Central memory CD8-positive, alpha-beta T cell (primary cell): ENCODE results near the gene FANCF.

ENCODE experiments used
- ATAC-seq: fragments of 150-1000 bp; cut with Tn5 transposase; replicated peaks from 2 replicates; pipeline ENCODE4 v1.10.0; 2022; ENCODE audit warnings: mild to moderate bottlenecking, moderate FRiP score, moderate number of reproducible peaks; ENCODE audit not compliant: poor library complexity, severe bottlenecking; ENCODE audit errors: extremely low read depth
- DNase-seq, 2 donors: peaks; one replicate each; pipeline ENCODE4 v3.0.0; 2021; ENCODE audit warnings: low spot score in 2 of 2
- H3K27ac Mint-ChIP-seq: one replicate; pipeline ENCODE4 v1.8.0; 2022; ENCODE audit warnings: low read depth, mild to moderate bottlenecking, moderate library complexity, mixed read lengths
- H3K27me3 Mint-ChIP-seq: one replicate; pipeline ENCODE4 v1.8.0; 2022; ENCODE audit warnings: mixed read lengths
- H3K36me3 Mint-ChIP-seq: one replicate; pipeline ENCODE4 v1.8.0; 2022; ENCODE audit warnings: mild to moderate bottlenecking, moderate library complexity, mixed read lengths; ENCODE audit not compliant: insufficient read depth
- H3K4me1 Mint-ChIP-seq: one replicate; pipeline ENCODE4 v1.8.0; 2022; ENCODE audit warnings: mixed read lengths
- H3K4me3 Mint-ChIP-seq: one replicate; pipeline ENCODE4 v1.8.0; 2022; ENCODE audit warnings: mild to moderate bottlenecking, moderate library complexity, mixed read lengths
- H3K9me3 Mint-ChIP-seq: one replicate; pipeline ENCODE4 v1.8.0; 2022; ENCODE audit warnings: mixed read lengths

FANCF gene

DNA sequence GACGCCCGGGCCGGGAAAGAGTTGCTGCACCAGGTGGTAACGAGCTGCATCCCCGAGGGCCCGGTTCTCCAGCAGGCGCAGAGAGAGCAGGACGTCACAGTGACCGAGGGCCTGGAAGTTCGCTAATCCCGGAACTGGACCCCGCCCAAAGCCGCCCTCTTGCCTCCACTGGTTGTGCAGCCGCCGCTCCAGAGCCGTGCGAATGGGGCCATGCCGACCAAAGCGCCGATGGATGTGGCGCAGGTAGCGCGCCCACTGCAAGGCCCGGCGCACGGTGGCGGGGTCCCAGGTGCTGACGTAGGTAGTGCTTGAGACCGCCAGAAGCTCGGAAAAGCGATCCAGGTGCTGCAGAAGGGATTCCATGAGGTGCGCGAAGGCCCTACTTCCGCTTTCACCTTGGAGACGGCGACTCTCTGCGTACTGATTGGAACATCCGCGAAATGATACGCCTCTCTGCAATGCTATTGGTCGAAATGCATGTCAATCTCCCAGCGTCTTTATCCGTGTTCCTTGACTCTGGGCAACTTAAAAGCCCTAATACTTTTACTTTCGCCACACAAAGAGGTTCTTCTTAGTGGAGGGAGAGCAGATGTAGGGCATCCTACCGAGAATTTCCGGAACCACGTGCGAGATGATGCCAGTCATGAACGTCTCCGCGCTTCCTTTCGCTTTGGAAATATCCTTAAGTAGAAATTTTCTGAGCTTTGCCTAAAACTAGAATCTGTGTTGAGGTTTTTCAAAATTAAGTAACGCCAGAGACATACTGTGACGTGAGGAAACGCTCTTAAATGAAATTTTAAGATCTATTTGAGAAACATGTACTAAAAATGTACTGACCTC is at the start of gene FANCF:
TSS of gene FANCF (minus strand) at position 376 of the 840 bp plus-strand sequence. CDS start at position 363, 13 bp downstream.
- peaks cover 22% of the 10 kb centered on the region for H3K36me3 Mint-ChIP-seq
- peak; percentile 97 for ATAC-seq
- H3K9me3 Mint-ChIP-seq, result no peaks in the 10 kb centered on the region
- peak within 1 kb of the TSS; percentile 97 for H3K4me3 Mint-ChIP-seq
- peak within 1 kb of the TSS; percentile 93 for H3K27ac Mint-ChIP-seq
- DNase-seq, result peak; percentile 93 to 95
- H3K27me3 Mint-ChIP-seq, result no peaks in the 10 kb centered on the region
- peaks cover 37% of the 10 kb centered on the region for H3K4me1 Mint-ChIP-seq

DNA sequence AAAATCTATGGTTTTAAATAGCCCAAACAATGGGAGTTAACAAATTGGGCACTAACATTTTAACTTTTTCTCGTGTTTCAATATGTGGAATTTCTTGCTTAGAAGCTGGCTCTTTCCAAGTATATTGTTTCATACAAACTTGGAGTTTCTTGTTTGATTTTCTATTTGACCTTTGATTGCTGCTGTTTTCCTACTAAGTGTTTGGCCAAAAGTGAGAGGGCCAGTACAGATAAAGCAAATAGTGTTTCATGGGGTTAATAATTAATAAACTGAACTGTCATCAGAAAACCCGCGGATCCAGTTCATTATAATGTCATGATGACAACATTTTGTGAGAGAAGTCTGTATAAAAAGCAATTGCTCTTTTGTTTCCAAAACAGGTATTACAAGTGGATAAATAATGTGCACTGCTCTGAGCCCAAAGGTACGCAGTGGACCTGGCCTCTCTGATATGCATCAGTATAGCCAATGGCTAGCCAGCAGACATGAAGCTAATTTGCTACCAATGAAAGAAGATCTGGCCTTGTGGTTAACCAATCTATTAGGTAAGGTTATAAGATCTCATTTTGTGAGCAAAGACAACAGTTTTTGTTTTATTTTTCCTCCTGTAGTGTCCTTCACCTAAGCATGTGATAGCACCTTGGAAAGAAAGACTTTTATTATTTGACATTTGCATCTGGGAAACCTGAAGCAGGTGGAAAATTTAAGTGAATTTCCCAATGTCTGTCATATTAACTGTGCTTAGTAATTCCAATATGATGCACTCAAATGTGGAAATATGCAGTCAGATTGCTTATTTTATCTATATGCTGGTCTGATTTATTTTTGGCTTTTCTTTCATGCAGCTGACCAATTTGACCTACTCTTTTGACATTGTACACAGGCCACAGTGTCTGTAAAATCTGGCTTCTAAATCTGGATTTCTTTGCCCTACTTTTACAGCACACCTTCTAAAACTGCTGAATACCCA is 49.1 kb upstream of the FANCF start:
- Mint-ChIP-seq H3K27me3 (peaks cover 46% of the 10 kb centered on the region), H3K27ac (no peak overlapping the region), H3K4me3 (no peak overlapping the region), H3K9me3 (no peaks in the 10 kb centered on the region), H3K4me1 (no peaks in the 10 kb centered on the region), H3K36me3 (no peaks in the 10 kb centered on the region)
- DNase-seq (no peak), ATAC-seq (no peak)

DNA sequence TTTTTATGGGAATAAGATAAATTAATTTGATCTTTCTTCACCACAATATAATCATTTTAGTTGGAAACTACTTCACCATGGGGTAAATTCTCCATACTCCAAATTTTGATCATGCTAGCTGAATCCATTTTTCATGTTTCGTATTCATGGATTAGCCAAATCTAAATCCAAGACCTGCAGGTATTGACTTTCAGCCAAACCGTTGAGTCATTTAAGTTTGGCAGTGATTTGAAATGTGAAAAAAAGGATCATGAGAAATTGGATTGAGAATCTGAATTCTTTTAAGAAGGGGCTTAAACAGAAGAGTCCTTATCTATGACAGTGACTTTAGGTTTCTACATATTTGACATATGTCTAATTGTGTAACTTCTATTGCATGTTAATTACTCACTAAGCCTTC is 46.1 kb upstream of the FANCF start:
- Mint-ChIP-seq H3K27me3 (peaks cover 58% of the 10 kb centered on the region), H3K4me3 (no peak overlapping the region), H3K9me3 (no peaks in the 10 kb centered on the region), H3K4me1 (no peaks in the 10 kb centered on the region), H3K36me3 (no peaks in the 10 kb centered on the region), H3K27ac (no peak overlapping the region)
- DNase-seq (no peak), ATAC-seq (no peak)

DNA sequence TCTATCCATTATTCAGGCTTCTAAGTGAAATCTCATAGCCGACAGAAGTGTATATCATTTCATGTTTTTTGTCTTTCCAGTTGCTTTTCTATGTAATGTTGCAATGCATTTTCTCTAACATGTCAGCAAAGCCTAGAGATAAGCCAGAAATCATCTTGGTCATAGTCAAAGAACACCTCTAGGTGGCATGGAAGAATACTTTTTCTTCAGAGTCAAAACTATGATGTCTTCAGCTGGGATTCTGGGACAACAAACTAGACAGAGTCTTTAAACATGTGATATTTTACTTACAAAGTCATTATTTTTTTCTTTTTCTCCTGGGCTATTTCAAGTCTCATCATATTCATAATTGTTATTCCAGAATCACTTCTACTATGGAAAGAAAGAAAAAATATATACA is 45.2 kb upstream of the FANCF start:
- peaks cover 66% of the 10 kb centered on the region for H3K27me3 Mint-ChIP-seq
- no peaks in the 10 kb centered on the region for H3K9me3 Mint-ChIP-seq
- no peak overlapping the region for H3K27ac Mint-ChIP-seq
- no peak for ATAC-seq
- no peaks in the 10 kb centered on the region for H3K36me3 Mint-ChIP-seq
- no peak overlapping the region for H3K4me3 Mint-ChIP-seq
- H3K4me1 Mint-ChIP-seq, result peaks cover 5% of the 10 kb centered on the region
- DNase-seq, result no peak

- no peaks in the 10 kb centered on the region for H3K9me3 Mint-ChIP-seq
- H3K27me3 Mint-ChIP-seq, result peaks cover 80% of the 10 kb centered on the region
- H3K36me3 Mint-ChIP-seq, result no peaks in the 10 kb centered on the region
- no peak overlapping the region for H3K27ac Mint-ChIP-seq
- ATAC-seq (no peak), DNase-seq (no peak)
- peaks cover 5% of the 10 kb centered on the region for H3K4me1 Mint-ChIP-seq
- H3K4me3 Mint-ChIP-seq, result no peak overlapping the region
Observed at GRCh38 chr11:22669368-22669767, 43.7 kb upstream of the FANCF start.

- H3K4me1 Mint-ChIP-seq, result peaks cover 5% of the 10 kb centered on the region
- no peaks in the 10 kb centered on the region for H3K36me3 Mint-ChIP-seq
- no peaks in the 10 kb centered on the region for H3K9me3 Mint-ChIP-seq
- no peak overlapping the region for H3K4me3 Mint-ChIP-seq
- DNase-seq (no peak), ATAC-seq (no peak)
- H3K27ac Mint-ChIP-seq, result no peak overlapping the region
- H3K27me3 Mint-ChIP-seq, result peaks cover 80% of the 10 kb centered on the region
Observed at GRCh38 chr11:22668005-22668796, 42.6 kb upstream of the FANCF start.

DNA sequence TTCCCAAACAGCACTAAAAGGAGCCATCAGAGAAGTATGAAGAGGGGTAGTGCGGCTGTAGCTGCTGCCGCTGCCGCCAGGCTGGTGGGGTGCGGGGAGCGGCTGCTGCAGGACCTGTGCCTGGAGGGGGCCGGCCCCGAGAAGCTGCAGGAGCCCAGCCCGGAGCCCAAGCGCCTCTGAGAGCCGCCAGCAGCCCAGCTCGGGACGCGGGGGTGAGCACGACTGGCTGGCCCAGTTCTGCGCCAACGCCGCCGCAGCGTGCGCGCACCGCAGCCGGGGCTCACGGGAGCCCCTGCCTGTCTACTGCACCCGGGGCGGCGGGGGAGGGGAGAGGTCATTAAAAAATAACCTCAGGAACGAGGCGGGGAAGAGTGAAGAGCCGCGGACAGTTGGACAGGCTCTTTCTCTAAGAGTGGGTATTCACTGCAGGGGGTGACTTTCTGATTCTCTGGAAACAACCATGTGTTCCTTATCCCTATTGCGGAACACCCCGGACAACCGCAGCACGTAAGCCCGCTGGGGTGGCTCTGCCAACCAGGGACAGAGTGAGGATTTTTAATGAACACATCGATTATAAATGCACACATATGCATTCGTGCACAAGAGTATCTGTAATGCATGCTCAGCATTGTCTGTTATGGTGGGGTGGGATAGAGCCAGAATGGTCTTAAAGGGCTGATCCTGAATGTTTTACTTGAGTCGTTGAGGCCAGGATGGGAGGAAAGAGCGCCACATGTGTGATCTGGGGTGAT is 41.2 kb upstream of the FANCF start:
- H3K4me1 Mint-ChIP-seq, result peaks cover 5% of the 10 kb centered on the region
- H3K27ac Mint-ChIP-seq, result no peak overlapping the region
- H3K9me3 Mint-ChIP-seq, result no peaks in the 10 kb centered on the region
- peak overlapping the region; percentile 12 for H3K4me3 Mint-ChIP-seq
- no peaks in the 10 kb centered on the region for H3K36me3 Mint-ChIP-seq
- DNase-seq, result no peak
- H3K27me3 Mint-ChIP-seq, result peaks cover 70% of the 10 kb centered on the region
- ATAC-seq, result peak; percentile 19

- Mint-ChIP-seq H3K27me3 (peaks cover 65% of the 10 kb centered on the region), H3K27ac (no peak within 1 kb of the TSS), H3K36me3 (no peaks in the 10 kb centered on the region), H3K9me3 (no peaks in the 10 kb centered on the region), H3K4me3 (peak within 1 kb of the TSS; percentile 12), H3K4me1 (peaks cover 5% of the 10 kb centered on the region)
- ATAC-seq (no peak), DNase-seq (no peak)
Observed at GRCh38 chr11:22666325-22666687, 40.7 kb upstream of the FANCF start, which contains the start of gene GAS2. Gene GAS2 (plus strand): TSS chr11:22666611. CDS start chr11:22674870, 8,259 bp downstream.

DNA sequence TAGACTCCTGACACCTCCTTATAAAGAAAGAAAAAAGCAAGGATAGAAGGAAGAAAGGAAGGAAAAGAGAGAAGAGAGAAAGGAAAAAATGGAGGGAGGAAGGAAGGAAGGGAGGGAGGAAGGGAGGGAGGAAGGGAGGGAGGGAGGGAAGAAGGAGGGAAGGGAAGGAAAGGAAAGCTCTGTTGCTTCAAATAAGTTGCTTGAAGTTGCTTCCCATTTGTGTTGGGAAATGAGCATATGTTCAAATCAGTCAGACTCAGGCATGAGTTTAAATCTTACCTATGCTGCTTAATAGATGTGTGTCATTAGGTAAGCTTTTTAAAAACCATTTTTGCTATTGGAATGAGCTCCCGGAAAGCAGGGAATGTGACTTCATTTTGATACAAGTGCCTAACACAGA is 34.2 kb upstream of the FANCF start:
- Mint-ChIP-seq H3K4me3 (no peak overlapping the region), H3K27ac (no peak overlapping the region), H3K9me3 (no peaks in the 10 kb centered on the region), H3K4me1 (peaks cover 27% of the 10 kb centered on the region), H3K36me3 (no peaks in the 10 kb centered on the region), H3K27me3 (peaks cover 3% of the 10 kb centered on the region)
- DNase-seq (no peak), ATAC-seq (no peak)

DNA sequence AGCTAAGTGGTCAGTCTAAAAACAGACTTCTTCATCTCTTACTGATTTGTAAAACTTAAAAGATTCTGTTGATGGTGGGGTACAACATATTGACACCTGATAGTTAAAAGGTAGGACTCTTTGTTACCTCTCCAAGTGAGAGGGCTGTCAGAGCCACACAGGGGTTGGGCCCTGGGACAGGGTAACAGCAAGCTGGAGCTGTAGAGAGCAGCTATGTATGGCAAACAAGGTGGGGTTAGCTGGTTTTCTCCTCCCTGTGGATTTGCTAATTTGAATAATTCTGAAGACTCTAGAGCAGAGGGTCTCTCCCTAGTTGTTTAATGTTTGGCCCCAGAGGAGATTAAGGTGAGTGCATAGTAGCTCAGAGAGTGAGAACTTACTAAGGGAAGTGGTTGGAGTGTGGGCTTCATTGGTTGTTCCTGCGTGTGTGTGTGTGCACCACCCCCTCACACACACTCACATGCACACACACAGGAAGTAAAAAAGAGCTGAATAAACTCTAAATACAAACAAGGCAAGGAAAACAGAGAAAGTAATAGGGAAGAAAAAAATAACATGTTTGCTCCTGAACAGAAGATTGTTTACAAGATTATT is 31.6 kb upstream of the FANCF start:
- H3K4me1 Mint-ChIP-seq, result peaks cover 27% of the 10 kb centered on the region
- H3K27me3 Mint-ChIP-seq, result peaks cover 12% of the 10 kb centered on the region
- peak overlapping the region; percentile 30 for H3K27ac Mint-ChIP-seq
- no peak for DNase-seq
- H3K4me3 Mint-ChIP-seq, result no peak overlapping the region
- no peaks in the 10 kb centered on the region for H3K36me3 Mint-ChIP-seq
- peak; percentile 95 for ATAC-seq
- H3K9me3 Mint-ChIP-seq, result no peaks in the 10 kb centered on the region

- peaks cover 20% of the 10 kb centered on the region for H3K27me3 Mint-ChIP-seq
- no peaks in the 10 kb centered on the region for H3K36me3 Mint-ChIP-seq
- no peak overlapping the region for H3K4me3 Mint-ChIP-seq
- peak overlapping the region; percentile 3 for H3K27ac Mint-ChIP-seq
- DNase-seq, result no peak
- ATAC-seq, result no peak
- H3K9me3 Mint-ChIP-seq, result peaks cover 6% of the 10 kb centered on the region
- peaks cover 27% of the 10 kb centered on the region for H3K4me1 Mint-ChIP-seq
Observed at GRCh38 chr11:22656130-22656529, 30.5 kb upstream of the FANCF start.
